NCI-H2107 treated with DMSO at 0.1 percent for 48 hours (cell line): ENCODE results near the gene XYLT1.
"Not testable (repeated sequence)": the region's sequence is repeated elsewhere in the genome, so short reads cannot be mapped to it uniquely, and the experiment has no call there.

Experiments
- DNase-seq: peaks from one replicate; lab custom pipeline; 2025; ENCODE audit not compliant: unreplicated experiment; lab: John Stamatoyannopoulos, UW

XYLT1 gene

GRCh38 chr16:17488506-17488905, 17.7 kb upstream of the XYLT1 start:
- no peak for DNase-seq

DNA sequence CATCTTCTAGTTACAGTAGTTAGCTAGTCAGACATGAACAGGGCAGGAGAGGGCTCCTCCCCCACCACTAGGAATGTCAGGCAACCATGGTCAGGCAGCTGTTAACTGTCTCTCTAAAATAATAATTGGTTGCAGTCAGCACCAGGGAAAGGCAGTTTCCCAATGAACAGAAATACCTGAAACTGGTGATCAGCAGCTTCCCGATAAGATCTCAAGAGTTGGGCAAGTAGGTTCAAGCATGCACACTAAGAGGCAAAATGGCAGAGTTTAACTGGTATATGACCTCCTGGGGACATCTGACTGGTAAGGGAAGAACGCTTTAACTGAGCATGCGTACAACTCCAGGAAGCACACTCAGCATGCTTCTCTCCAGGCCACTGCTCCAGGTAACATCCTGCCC, 12.6 kb upstream of the XYLT1 start:
- no peak for DNase-seq

DNA sequence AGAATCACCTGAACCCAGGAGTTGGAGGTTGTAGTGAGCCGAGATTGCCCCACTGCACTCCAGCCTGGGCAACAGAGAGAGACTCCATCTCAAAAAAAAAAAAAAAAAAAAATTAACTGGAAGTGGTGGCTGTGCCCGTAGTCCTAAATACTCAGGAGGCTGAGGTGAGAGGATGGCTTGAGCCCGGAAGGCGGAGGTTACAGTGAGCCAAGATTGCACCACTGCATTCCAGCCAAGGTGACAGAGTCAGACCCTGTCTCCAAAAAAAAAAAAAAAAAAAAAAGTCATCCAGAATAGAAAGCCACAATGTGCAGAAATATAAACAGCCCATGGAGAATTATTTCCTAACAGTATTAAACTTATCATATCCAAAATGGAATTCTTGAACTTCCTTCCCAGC, 11.6 kb upstream of the XYLT1 start:
- not testable (repeated sequence) for DNase-seq

DNA sequence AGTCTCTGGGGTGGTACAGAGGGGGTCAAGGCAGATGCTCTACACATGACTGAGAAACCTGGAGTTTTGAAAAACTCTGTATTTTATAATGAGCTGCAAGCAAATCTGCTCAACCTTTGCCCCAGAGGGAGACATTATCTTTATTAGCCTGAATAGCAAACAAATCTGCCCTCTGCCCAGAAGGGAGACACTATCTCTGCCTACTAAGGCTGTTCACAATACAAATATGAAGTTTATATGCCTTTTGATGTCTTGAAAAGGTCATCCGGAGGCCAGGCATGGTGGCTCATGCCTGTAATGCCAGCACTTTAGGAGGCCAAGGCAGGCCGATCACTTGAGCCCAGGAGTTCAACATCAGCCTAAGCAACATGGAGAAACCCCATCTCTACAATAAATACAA, 11.0 kb upstream of the XYLT1 start:
- DNase-seq: no peak

DNA sequence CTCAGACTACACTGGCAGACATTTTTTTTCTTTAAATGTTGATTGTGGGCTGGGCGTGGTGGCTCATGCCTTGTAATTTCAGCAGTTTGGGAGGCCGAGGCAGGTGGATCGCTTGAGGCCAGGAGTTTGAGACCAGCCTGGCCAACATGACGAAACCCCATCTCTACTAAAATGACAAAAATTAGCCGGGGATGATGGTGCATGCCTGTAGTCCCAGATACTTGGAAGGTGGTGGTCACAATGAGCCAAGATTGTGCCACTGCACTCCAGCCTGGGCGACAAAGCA, 6.4 kb upstream of the XYLT1 start:
- DNase-seq: not testable (repeated sequence)

DNA sequence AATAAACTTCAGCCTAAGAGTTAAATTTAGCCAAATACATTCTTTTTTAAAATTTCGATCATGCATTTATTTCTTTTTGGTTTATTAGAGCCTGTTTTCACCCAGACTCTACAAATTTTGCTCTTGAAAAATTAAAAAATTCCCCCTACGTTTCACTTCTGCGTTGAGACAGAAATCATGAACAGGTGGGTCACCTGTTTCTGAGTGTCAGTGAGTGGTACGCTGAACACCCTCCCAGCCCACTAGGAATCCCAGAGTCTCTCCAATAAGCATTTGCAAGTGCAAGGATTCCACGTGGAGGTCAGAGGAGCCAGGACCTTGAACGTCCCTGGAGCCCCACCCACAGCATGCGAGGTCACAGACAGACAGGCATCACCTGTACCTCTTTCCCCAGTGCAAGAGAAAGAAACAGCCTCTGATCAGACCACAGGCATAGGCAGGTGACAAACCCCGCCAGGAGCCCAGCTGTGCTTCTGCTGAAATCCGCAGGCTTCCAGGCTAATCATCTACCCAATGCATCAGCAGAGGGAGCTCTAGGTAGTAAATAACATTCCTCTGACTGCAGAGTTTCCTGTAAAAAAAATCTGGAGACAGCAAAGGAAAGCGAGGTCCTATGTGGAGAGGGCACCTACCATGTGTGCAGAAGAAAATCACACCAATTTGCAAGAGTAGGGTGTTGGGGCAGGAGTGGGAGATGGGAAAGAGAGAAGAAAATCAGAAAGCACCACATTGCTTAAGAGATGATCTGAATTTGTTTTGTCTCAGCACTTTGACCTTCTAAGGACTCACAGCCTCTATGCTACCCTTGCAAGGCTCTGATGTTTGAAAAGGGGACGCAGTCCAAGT, 5.9 kb upstream of the XYLT1 start:
- DNase-seq: no peak

DNA sequence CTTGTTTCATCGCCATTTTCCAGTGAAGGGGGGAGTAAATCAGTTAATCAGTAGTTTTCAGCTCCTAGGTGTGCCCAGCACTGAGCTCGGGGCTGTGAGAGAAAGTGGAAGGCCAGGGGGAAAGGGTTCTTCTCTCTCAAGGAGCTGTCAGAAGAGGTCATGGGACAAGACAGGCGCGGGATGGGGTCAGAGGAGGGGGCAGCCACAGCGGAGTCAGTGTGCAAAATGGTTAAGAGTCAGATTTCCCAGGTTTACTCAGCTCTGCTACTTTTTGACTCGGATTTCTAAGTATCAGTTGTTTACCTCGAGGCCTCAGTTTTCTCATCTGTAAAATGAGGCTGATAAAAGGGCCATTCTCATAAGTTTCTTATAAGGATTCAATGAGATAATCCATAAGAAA, 4.3 kb upstream of the XYLT1 start:
- no peak for DNase-seq

- DNase-seq: no peak
Observed at GRCh38 chr16:17474572-17474971, 3.8 kb upstream of the XYLT1 start.

- DNase-seq: no peak
Observed at GRCh38 chr16:17474037-17474436, 3.3 kb upstream of the XYLT1 start.

- DNase-seq: no peak
Observed at GRCh38 chr16:17471719-17472461, 1.1 kb upstream of the XYLT1 start.

DNA sequence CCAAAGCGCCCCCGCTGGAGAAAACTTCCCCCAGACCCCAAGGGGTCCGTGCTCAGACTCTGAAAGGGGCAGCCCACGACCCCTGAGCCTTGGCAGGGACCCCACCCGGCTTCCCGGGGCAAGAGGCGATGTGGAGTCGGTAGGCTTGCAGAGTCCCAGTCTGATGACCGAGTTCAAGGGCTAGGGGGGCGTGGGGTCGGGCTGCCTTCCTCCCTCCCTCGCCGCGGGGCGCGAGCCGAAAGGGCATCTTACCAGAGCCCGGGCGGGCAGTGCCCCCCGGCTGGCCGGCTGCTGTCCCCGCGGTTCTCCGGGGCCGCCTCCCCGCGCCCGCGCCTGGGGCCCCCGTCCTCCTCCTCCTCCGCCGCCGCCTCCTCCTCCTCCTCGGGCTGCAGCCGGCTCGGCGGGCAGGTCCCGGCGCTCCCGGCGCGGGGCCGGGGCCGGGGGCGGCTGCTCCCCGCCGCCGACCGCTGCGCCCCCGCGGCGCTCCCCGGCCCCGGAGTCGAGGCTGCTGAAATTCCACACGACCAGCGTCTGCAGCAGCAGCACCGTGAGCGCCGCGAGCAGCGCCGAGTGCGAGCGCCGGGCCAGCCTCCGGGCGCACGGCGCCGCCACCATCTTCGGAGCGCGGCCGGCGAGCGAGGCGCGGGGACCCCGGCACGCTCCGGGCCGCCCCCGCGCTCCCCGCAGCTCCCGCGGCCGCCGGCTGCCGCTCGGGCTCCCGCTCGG, 415 bp downstream of the XYLT1 start:
- DNase-seq: no peak

GRCh38 chr16:17469741-17470181, 999 bp downstream of the XYLT1 start:
- DNase-seq: no peak

GRCh38 chr16:17469011-17469740, 1.6 kb downstream of the XYLT1 start:
- no peak for DNase-seq

DNA sequence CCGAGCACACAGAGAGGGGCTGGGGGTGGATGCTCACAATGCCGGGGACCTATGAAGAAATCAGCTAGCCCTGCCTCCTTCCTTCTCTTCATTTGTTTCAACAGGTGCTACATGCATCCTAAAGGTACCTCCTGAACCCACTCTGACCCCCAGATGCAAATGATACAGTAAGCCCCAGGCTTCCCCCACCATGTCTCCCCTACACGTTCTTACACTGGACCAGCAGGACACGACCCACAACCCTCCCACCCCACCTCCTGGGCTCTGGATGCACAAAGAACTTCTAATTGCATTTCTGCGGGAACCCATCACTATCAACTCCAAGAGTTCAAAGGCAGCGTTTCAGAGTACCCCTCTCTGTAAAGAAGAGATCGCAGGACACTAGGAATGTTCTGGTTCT, 2.1 kb downstream of the XYLT1 start:
- no peak for DNase-seq

DNA sequence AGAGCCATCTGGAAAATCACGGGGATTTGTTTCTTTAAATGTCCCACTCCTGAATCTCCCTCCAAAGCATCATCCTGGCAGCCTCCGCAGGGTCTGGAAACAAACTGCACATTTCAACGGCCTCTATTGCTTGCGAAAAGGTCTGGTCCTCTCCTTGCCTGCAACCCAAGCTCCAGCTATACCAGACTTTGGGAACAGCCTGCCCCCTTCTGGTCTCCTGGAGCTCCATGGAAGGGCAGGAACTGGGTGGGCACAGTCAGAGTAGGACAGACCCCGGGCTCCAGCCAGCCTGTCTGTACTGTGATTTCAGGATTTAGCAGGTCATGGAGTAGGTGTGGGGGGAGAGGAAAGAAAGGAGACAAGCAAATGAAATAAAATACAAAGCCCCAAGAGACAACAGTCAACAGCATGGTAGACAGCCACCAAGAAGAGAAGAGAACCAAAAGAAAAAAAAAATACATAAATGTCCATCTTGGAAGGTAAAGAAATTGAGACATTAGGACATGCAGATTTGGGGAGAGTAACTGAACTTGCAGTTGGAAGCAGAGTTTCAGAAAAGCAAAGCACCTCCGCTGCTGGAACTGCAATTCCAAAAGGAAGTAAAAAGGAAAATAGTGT, 2.7 kb downstream of the XYLT1 start:
- DNase-seq: no peak

DNA sequence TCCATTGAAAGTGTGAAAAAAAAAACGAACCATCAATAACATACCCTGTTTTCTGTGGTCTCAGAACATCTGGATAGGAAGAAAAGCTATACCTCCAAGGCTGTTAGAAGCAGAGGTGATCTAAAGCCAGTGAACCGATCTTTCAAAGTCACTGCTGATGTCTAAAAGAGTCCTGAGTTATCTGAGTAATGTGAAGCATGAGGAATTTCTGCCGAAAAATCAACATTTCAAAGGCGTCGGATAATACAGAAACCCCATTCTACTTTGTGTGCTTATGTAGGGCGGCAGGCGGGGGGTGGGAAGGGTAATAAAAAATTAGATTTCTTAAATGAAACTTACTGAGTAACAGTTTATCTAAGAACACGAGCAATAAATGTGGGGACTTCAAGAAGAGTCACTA, 3.9 kb downstream of the XYLT1 start:
- no peak for DNase-seq

GRCh38 chr16:17465460-17465859, 5.3 kb downstream of the XYLT1 start:
- DNase-seq: no peak

GRCh38 chr16:17463335-17463734, 7.4 kb downstream of the XYLT1 start:
- DNase-seq: no peak

DNA sequence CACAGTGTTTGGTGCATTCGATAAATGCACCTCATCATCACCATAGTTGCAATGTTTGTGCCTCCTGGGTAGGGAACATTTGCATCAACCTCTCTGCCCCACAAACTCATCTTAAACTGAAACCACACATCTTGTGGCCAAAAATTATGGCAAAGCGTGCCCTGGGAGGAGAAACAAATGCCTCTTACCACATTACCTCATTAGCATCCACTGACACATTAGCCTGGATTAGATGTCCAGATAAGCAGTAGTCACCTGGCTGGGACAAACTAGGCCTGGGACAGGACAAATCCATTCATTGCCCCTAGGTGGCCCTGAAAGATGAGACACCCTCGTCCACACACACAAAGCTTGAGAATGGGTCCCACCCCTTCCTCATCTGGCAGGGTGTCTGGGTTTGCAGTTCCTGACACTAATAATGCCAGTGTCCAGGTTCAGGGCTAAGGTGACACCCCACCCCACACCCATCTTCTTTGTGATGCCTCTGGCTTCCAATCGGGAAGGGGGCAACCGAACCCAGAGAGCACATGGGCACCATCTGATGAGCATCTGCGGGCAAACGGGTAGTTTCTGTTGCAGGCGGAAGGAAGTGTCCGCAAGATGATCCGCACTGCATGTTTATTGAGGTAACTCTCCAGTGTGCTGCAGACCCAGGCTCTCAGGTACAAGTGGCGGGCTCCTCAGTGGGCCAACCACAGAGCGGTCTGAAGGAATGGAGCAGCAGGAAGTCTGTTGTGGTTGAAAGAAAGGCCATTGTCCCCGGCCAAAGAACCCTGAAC, 8.6 kb downstream of the XYLT1 start:
- no peak for DNase-seq

DNA sequence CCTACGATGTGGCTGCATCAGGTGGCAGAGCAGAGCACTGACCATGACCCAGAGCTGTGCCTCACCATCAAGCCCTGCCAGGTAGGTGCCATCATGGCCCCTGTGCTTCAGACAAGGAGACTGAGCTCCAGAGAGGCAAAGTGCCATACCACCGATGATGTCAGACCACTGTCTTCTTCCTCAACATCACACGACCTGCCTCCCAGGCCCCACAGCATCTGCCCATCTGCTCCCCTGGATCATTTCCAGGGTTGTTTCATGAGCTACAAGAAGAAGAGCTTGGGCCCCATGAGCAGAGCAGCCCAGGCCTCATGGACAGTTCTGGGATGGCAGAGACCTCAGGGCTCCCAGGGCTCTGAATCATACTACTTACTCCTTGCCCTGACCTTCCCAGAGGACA, 9.9 kb downstream of the XYLT1 start:
- no peak for DNase-seq
